ENCODE results near the gene MAGEB3. TPM values are rescaled to one million over a fixed set of nuclear protein-coding genes. Genes with fewer than 3 reads are reported as not detected.

MAGEB3 gene
- total and polyA plus RNA-seq, 9 of the 15 experiments (the other 6 are each of a cell fraction or from before 2014, with no cell fraction given) = 0.07 to 0.11 TPM; not detected in 7

DNA sequence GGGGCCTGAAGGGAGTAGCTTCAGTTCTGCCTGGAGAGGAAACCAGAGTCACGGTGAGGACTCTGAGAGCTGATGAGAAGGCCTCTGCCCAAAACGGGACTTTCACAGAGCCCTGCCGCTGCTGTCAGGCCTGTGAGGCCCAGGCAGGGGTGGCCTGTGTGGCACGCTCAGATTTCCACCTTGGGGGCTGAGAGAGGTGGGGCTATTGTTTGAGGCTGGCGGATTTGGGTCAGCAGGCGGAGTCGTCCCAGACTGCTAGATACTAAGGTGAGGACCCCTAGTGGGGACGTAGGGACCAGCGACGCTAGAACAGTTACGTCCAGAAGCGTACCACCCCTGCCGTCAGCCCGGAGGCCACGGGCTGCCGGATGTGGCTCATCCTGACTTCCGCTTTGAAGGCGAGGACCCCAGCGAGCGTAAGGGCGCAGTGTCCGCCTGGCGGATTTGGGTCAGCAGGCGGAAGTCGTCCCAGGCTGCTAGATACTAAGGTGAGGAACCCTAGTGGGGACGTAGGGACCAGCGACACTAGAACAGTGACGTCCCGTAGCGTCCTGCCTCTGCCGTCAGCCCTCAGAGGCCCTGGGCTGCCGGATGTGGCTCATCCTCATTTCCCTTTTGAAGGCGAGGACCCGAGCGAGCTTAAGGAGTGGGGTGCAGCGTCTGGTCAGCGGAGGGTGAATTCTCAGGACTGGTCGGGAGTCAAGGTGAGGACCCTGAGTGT is 16.5 kb downstream of the MAGEB3 start, which contains the start of gene MAGEB1 (continued):
- TF ChIP-seq, protein P1, sequence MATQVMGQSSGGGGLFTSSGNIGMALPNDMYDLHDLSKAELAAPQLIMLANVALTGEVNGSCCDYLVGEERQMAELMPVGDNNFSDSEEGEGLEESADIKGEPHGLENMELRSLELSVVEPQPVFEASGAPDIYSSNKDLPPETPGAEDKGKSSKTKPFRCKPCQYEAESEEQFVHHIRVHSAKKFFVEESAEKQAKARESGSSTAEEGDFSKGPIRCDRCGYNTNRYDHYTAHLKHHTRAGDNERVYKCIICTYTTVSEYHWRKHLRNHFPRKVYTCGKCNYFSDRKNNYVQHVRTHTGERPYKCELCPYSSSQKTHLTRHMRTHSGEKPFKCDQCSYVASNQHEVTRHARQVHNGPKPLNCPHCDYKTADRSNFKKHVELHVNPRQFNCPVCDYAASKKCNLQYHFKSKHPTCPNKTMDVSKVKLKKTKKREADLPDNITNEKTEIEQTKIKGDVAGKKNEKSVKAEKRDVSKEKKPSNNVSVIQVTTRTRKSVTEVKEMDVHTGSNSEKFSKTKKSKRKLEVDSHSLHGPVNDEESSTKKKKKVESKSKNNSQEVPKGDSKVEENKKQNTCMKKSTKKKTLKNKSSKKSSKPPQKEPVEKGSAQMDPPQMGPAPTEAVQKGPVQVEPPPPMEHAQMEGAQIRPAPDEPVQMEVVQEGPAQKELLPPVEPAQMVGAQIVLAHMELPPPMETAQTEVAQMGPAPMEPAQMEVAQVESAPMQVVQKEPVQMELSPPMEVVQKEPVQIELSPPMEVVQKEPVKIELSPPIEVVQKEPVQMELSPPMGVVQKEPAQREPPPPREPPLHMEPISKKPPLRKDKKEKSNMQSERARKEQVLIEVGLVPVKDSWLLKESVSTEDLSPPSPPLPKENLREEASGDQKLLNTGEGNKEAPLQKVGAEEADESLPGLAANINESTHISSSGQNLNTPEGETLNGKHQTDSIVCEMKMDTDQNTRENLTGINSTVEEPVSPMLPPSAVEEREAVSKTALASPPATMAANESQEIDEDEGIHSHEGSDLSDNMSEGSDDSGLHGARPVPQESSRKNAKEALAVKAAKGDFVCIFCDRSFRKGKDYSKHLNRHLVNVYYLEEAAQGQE (IDR thresholded peaks at IDR 0.05; ENCODE audit: borderline replicate concordance) = 0 out of 2 replicates have a peak, but pooled peaks have one; percentile 19
- TF ChIP-seq, protein P1 (CRISPR knock-in tag; IDR thresholded peaks at IDR 0.05; ENCODE audit: low read depth) = no peak
- TF ChIP-seq PYGO2 (tag; IDR thresholded peaks at IDR 0.05) (no peak), ZNF639 (CRISPR knock-in tag; conservative IDR thresholded peaks at IDR 0.05 in 1 of 2, IDR thresholded peaks at IDR 0.05 in 1 of 2) (peak in 1 of 2 experiments; percentile 66; a peak in 1 of 4 replicates), NR2C2 (CRISPR knock-in tag; IDR thresholded peaks at IDR 0.05) (no peak; the same call in 1 of the 2 replicates), NR2C2 (tag; IDR thresholded peaks at IDR 0.05) (peak; percentile 61; the same call in 1 of the 2 replicates), ZNF507 (tag; conservative IDR thresholded peaks at IDR 0.05) (no peak), GABPA (tag; conservative IDR thresholded peaks at IDR 0.05; ENCODE audit: low read depth) (peak; percentile 95), ZBTB9 (CRISPR knock-in tag; IDR thresholded peaks at IDR 0.05) (peak; percentile 38; the same call in 1 of the 2 replicates)
- TF ChIP-seq, protein P2, sequence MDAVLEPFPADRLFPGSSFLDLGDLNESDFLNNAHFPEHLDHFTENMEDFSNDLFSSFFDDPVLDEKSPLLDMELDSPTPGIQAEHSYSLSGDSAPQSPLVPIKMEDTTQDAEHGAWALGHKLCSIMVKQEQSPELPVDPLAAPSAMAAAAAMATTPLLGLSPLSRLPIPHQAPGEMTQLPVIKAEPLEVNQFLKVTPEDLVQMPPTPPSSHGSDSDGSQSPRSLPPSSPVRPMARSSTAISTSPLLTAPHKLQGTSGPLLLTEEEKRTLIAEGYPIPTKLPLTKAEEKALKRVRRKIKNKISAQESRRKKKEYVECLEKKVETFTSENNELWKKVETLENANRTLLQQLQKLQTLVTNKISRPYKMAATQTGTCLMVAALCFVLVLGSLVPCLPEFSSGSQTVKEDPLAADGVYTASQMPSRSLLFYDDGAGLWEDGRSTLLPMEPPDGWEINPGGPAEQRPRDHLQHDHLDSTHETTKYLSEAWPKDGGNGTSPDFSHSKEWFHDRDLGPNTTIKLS (IDR thresholded peaks at IDR 0.05; ENCODE audit: borderline replicate concordance, low read depth) = peak; percentile 52; the same call in 1 of the 2 replicates
